Gastroesophageal sphincter (tissue), 3 donors: ENCODE data around the gene PCED1B.

Experiments
- CTCF ChIP-seq, 4 experiments: fragments of 200-600 bp in 2 of 4; fragments of 450-650 bp in 2 of 4; sonication (generic) in 1 of 4; IDR thresholded peaks; one replicate each; pipeline ENCODE4 v1.5.1; 2017 to 2019; ENCODE audit warnings: antibody characterized with exemption in 4 of 4, mild to moderate bottlenecking in 2 of 4, moderate library complexity in 2 of 4
- POLR2A ChIP-seq, 2 donors: fragments of 450-650 bp; IDR thresholded peaks; one replicate each; pipeline ENCODE4 v1.6.1; 2017; ENCODE audit warnings: antibody characterized with exemption in 2 of 2, mild to moderate bottlenecking in 2 of 2, moderate library complexity in 1 of 2

- TF ChIP-seq CTCF (IDR thresholded peaks at IDR 0.05) (no peak), POLR2A (IDR thresholded peaks at IDR 0.05) (no peak)
These were observed 197.3 kb downstream of the PCED1B start for GRCh38 chr12:47276621-47277309.
